Stimulated activated CD8-positive, alpha-beta memory T cell treated with anti-CD3 and anti-CD28 coated beads, Interleukin-4, amount 100 ng/mL, for 4 hours (primary cell): ENCODE measurements around the gene CDCA4.
A peak's percentile ranks its signal among the peaks of the same experiment; 100 is the strongest.

ENCODE experiments used
- DNase-seq, 2 donors: peaks; one replicate each; pipeline ENCODE4 v3.0.0-alpha.2; 2020; ENCODE audit warnings: low read depth in 2 of 2, low spot score in 1 of 2

CDCA4 gene

DNA sequence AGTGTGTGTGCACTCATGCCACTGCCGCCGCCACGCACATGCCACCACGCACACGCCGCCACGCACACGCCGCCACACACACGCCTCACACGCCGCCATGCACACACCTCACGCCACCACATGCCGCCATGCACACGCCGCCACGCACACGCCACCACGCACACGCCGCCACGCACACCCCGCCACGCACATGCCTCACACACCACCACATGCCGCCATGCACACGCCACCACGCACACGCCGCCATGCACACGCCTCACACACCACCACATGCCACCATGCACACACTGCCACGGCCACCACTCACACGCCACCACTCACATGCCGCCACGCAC is 29.0 kb downstream of the CDCA4 start:
- DNase-seq, result no peak

DNA sequence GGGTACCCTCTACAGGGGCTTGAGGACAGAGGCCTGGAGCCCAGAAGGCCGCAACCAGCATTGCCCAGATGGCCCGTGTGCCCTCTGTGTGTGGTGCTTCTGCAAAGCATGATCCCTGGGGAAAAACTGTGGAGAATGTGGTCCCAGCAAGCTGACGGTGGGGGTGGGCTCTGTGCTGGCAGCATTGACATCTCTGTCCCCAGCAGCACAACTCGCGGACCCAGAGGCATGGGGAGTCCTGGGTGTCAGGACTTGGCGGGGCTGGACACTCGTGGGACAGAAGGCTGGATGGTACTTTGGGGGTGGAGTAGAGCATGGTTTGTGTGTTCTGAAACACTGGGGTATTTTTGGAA is 31.0 kb downstream of the CDCA4 start:
- no peak for DNase-seq

DNA sequence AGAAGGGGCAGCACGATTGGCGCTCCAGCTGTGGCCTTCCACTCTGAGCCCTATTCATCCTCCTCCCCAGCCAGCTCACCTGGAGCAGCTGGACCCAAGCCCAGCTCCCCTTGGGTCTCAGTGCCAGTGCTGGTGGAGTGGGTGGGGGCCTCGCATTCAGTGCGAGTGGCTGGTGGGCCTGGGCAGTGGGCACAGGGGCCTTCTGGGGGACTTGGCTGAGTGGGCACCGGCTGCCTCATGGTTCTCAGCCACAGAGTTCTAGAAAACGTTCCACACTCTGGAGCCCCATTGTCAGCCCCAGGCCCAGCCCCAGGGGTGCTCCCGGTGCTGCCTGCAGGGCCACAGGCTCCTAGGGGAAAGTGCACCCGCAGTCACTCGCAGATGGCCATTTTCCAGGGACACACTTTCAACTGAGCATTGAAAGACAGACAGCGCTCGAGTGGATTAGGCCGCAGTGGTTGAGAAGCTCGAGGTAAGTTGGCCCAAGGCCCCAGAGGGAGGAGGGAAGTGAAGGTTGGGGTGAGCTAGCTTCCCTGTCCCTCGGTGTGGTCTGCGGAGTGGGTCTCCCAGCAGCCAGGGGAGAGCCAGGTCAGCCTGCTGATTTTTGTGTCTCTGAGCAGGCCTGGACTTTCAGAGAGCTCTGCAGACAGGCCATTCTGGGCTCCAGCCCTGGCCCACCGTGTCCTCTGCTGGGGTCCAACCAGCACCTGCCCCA is 31.5 kb downstream of the CDCA4 start:
- no peak for DNase-seq

DNA sequence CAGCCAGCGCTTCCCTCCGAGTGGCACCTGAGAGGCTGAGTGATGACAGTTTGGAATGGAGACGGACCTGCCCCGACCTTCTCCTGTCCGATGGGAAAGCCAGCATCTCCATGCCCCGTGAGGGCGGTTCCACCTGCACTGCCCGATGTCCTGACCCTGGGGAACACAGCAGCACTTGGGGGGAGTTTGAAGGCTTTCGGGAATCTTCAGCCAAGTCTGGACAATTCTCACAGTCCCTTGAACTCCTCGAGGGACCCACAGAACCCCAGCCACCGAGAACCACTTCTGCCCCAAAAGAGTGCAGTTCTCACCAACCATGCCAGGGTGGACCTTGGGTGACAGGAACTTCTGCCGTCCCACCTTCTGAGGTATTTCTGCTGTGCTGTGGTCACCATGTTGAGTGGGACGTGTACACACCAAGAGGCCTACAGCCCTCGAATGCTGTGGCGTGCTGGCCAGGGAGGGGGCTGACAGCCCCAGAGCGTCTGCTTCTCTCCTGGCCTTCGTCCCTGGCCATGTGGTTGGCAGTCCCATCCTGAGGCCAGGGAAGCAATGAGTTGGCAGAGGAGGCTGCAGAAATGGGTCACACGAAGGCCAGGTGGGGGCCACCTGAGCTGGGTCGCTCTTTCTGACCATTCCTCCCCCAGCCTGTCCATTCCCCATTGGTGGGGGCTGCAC is 34.3 kb downstream of the CDCA4 start:
- no peak for DNase-seq

DNA sequence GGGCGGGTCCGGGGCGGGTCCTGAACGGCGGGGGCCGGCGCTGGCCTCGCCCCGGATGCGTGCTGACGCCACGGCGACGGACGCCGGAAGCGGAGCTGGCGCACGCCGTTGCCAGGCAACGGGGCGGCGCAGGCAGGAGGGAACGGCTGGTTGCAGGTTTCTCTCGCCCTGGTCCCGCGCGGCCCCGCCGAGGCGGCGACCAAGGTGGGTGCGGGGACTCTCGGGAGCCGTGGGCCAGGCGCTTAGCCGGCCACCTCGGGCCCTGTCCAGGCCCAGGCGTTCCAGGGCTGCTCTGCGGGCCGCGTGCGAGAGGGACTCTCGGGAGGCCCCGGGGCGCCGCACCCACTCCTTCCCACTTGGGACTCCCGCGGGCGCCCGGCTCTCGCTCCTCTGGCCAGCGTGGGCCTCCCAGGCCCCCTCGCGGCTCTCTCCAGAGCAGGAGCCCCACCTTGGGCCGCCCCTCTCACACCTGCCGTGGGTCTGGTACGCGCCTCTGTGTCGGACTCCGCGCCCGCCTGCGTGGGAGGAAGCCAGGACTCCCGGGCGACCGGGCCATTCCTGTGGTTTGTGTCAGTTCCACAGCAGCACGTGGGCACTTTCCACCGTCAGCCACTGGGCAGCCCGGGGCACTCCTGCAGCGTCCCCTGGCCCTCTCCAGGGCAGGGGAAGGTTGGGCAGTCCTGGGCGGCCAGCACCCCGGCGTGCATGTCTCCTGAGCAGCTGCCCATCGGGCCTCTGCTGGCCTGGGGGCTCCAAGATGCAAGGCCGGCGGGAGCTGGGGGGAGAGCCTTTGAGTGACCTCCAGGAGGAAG is 35.0 kb downstream of the CDCA4 start, which contains the start of gene CLBA1:
Gene CLBA1, plus strand, starts transcription at position 114 of the 812 bp plus-strand sequence. Its CDS starts 644 bp downstream, at position 758.
- DNase-seq, result peak; percentile 53 to 74

DNA sequence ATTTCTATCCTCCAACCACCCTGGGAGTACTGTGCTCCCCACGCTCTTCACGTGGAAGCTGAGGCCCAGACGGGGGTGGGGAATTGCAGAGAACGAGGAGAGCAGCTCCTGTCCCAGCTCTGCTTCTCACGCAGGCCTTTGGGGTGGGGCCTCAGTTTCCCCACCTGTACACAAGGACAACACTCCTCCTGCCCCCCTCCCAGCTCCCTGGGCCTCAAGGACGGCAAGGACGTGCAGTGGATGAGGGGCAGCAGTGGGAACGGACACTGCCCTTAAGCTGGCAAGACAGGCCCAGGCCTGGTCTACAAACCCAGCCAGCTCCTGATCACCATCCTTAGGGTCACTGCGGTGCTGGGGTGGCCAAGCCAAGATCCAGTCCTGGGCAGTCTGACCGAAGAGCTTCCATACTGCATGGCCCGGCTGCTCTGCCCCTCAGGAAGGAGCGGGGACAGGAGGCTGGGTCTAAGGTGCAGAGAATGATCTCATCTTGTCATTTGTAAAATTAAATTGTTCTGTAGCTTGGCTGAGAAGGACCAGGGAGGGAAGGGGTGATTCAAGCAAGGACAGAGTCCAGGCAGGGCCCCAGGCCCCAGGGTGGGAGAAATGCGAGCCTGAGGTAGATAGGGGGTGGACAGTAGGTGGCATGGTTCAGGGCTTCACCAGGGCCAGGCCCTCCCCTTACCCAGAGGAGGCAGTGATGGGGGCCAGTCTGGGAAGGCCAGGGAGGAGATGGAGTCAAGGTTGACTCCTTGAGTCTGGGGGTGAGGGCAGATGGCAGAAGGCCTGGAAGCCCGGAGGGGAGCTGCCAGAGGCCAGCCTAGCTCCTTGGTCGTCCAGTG is 36.6 kb downstream of the CDCA4 start:
- DNase-seq, result no peak

DNA sequence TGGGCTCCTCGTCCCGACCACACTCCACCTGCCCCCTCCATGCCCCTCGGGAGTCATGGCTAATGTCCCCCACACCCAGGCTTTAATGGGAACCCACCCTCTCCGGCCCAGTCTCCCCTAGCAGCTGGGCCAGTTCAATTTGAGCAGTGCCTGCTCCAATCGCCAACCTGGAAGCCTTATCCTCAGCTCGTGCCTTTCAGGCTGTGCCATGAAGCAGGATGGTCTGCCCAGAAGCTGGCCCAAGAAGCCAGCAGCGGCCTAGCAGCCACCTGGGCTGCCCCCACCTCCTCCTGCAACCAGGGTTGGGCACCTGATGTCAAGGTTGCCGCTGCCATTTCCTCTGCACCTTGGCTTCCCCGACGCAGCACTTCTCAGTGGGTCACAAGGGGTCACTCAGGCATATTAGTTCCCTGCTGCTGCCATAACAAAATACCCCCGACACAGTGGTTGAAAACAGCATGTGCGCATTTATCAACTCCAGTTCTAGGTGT is 37.6 kb downstream of the CDCA4 start:
- no peak for DNase-seq

DNA sequence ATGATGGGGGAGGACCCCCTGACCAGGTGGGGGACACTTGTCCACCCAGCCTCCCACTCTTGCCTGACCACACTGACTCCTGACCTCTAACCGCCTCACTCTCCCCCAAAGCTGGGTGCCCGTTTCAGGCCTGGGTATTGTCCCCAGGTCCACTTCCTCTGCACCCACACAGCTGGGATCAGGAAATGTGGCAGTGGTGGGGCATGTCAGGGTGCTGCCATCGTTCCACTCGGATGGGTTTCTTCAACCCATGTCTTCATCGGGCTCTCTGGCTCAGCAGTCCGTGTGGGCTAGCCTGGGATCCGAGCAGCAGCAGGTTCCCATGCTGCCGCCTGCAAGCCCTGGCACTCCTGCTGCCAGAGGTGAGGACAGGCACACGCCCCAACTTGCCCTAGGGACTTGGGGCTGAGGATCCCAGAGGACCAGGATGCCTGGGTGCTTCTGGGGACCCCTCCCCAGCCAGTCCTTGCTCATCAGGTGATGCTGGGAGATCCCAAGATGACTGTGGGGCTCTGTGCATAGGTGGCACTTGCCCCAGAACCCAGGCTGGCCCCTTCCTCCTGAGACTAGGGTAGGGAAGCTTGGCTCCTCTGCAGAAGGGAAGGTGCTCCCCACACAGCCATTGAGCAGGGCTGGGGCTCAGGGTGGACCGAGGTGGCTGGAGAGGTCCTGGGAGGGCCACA is 38.2 kb downstream of the CDCA4 start:
- DNase-seq, result no peak

DNA sequence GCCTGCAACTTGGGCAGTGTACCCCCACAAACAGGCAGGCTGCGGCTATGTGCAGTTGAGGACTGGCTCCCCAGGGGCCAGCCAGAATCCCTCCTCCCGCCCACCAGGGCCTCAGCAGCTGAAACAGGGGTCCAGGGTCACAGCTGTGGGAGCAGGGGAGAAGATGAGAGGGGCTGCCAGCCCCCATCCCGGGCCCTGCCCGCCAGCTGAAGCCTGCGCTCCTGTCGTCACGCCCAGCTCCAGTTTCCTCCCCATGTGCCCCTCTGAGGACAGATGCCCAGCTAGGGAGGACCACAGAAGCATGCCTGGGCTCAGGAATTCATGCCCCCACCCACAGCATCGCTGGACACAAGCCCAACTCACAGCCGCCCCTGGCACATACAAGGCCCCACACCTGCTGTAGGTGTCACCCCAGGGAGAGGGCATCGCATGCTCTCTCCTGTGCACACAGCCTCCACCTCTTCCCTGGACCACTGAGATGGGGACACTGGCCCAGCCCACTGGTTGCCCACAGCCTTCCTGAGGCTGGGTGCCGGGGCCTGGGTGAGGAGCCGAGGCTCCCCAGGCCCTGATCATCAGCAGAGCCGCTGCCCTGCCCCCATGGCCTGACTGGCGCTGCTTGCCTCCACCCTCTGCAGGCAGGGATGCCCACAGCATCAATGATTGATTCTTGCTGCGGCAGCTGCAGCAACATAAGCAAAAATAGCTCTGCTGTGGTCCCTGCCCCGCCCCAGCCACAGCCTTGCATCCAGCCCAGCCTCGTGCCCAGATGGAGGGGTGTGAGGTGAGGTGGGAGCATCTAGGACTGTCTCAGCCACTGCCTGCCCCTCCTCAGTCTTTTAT is 39.0 kb downstream of the CDCA4 start:
- no peak for DNase-seq

DNA sequence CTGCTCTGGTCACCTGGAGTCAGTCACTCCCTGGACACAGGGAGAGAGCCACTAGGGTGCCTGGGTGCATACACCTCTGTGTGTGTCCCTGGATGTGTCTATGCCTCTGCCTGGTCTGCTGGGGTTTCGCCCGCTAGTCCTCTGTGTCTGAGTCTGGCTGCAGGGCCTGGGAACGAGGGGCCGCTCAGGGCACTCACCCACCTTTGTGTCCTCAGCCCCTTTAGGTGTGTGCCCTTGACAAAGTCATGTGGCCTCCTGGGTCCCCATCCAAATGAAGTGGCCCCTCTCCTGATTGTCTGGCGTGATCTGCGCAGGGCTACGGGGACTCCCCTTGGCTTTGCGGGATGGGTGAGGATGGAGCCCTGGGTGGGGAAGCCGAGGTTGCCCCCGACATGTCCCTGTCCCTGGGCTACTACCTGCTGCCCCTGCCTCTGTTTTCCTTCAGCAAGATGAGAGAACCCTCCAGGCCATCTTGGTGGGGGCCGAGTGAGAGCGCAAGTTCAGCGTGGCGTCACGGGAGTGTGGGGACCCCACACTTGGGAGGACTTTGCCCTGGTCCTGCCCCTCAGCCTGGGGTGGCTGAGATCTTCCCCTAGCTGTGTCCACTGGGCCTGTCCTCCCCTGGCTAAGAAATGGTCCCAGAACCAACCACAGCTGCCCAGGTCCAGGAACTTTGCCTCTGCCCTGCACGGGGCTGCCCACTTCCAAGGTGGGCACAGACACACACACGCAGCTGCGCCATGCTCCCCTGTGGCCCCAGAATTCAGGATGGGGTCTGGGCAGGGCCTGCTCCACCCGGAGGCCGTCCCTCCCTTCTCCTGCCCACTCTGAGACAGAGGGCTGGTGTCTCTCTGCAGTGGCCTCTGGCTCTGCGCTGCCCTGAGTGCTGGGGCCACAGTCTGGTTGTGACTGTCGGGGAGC is 40.0 kb downstream of the CDCA4 start:
- no peak for DNase-seq

DNA sequence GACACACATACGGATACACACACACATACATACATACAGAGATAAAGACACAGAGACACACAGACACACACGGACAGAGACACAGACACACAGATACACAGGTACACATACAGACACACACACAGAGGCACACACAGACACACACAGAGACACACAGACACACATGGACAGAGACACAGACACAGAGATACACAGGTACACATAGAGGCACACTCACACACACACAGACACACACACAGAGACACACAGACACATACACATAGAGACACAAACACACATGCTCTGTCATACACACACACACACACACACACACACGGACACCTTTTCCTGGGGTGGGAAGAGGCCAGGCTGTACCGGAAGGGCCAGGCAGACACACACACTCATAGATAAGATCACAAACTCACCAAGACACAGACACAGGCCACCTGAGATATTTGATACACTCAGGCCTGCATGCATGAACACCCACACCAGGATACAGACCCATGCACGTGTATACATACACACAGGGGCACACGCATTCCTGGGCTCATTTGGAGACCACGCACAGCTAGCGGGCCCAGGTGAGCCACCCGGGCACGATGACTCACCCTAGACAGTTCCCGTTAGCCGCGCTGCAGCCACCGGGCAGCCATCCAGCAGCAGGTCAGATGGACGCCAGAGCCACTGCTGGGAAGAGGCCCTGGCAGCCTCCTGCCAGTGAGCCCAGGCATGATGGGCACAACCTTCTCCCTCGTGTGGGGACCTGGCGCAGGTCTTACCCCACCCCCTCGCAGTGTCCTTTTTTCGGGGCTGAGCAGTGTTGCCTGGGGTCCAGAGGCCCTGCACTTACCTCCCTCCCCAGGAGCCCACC is 40.9 kb downstream of the CDCA4 start:
- no peak for DNase-seq

DNA sequence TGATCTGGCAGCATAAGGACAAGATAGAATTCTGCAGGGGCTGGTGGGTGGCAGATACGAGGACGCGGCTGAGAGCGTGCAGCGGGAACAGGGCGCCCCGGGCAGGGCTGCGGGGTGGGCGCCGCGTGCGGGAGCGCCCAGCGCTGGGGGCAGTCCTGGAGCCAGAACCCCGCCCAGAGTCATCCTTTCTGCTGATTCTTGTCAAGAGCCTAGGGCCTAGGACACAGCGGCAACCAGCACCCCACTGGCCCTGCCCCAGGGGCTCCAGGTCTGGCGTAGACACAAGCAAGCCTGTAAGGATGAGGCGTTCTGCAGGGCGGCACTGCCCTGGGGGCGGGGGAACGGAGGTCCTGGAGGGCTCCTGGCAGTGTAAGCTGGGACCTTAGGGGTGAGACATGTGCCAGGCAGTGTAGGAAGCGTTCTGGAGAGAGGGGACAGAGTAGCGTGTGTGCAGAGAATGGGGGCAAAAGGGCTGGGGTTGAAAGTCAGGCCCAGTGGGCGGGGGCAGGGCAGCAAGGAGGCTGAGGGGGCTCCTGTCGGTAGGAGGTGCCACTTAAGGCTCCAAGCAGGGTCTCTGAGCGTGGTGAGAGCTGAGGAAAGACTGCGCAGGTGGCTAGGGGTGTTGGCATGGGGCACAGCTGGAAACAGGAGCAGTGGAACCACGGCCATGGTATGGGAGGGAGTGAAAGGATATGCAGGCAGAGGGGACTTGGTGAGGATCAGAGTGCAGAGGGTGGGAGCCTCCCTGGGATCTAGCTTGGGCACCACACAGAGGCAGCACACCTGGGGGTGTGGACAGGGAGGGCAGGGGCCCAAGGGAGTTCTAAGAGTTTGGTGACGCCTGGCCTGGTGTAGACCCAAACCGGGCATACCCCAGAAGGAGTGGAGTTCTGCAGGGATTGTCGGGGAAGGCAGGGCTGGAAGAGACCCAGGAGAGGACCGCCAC is 41.9 kb downstream of the CDCA4 start:
- no peak for DNase-seq

DNA sequence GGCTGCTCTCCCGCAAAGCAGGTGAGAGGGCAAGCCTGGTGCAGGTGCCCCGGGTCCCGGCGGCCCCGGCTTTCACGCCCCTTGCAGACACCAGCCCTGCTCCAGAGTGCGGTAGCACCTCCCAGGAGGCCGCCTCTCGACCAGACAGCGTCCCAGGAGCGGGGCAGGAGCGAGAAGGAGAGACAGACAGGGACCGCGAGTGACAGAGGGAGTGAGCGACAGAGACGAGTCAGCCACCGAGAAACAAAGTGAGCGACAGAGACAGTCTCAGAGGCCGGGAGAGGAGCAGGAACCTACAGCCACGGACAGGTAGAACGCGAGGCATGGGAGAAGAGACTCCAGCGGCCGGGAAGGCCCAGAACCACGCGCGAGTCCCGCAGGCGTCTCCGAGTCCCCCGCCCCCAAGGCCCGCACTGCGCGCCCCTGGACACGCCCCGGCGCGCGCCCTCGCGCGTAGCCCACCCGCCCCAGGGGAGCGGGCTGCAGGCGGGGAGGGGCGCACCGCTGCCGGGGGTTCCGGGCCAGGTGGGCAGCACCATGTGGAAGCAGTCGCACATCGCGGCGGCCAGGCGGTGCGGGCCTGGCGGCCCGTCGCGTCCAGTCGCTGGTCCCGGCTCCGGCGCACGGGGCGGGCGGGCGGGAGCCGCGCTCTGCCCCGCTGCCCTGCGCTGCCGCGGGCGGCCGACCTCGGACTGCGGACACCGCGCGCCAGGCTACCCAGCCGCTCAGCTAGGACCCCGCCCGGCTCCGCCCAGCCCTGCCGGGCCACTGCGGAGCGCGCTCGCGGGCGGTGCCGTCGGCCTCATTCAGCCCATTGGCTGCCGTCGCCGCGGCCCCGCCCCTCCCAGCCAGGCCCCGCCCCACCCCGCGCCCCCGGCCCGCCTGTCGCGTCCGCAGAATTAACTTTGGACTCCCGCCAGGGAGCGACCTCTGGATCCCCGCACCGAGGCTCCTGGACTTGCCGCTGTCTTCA is 42.9 kb downstream of the CDCA4 start, which contains the start of gene AHNAK2:
Gene AHNAK2, minus strand, starts transcription at position 694 of the 973 bp plus-strand sequence. Its CDS starts 137 bp downstream, at position 557.
- no peak for DNase-seq

DNA sequence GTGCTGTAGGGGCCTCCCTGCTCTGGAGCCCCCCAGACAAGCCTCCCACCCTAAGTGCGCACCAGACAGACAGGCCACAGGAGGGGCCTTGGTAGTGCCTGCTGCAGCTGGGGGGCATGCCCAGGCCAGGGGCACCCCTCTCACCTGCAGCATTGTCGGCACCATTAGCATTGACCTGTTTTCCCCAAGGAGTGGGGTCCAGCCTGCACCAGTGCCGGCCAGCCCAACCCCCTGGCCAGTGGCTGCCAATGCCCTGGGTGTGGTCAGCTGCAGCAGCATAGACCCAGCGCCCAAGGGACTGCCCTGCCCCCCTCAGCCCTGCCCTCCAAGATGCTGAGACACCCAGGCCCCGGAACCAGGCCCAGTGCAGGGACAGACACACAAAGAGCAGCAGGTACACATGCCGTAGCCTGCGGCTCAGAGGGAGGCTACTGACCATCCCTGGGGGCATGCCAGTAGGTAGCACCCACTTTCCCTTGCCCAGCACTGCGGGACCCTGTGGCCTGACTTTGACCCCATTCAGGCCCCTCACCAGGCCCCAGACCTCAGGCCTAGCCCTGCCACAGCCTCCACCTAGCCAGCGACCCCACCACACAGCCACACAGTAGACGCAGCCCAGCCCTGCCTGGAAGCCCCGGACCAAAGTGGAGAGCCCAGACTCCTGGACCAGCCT is 43.7 kb downstream of the CDCA4 start:
- no peak for DNase-seq
